NOMO-1 treated with DMSO at 0.1 percent for 48 hours (cell line): ENCODE data around the gene PIK3R5.
"Not testable (repeated sequence)": the region's sequence is repeated elsewhere in the genome, so short reads cannot be mapped to it uniquely, and the experiment has no call there.

Experiments used
- DNase-seq: peaks from one replicate; lab custom pipeline; 2025; ENCODE audit not compliant: unreplicated experiment; lab: John Stamatoyannopoulos, UW

The PIK3R5 gene

GRCh38 chr17:8985054-8985701, 19.7 kb upstream of the PIK3R5 start:
- peak; percentile 59 for DNase-seq

DNA sequence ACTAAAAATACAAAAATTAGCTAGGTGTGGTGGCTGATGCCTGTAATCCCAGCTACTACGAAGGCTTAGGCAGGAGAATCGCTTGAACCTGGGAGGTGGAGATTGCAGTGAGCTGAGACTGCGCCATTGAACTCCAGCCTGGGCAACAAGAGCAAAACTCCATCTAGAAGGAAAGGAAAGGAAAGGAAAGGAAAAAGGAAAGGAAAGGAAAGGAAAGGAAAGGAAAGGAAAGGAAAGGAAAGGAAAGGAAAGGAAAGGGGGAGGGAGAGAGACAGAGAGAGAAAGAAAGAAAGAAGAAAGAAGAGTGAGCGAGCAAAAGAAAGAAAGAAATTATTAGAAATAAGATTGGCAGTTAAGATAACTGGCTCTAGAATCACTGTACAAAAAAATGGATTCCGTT, 18.7 kb upstream of the PIK3R5 start:
- DNase-seq = not testable (repeated sequence)

GRCh38 chr17:8981443-8981842, 15.9 kb upstream of the PIK3R5 start:
- no peak for DNase-seq

GRCh38 chr17:8979715-8980114, 14.2 kb upstream of the PIK3R5 start:
- no peak for DNase-seq

DNA sequence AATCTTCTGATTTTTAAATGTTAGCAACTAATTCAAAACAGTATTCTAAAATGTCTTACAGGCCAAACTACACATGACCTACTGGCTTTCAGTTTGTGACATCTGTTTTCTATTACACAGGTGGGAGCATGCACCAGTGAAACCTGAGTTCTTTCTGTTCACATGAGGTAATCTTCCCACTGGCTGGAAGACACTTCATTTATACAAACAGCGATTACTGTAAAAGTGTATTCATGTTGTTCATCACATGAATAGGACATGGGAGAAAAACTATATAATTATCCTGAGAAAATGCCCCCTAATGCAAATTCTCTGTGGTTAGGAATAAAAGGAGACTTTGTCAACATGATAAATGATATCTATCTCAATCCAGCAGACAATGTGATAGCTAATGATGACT, 11.1 kb upstream of the PIK3R5 start:
- DNase-seq = no peak

- no peak for DNase-seq
Measured at GRCh38 chr17:8975091-8975725, 9.7 kb upstream of the PIK3R5 start.

- DNase-seq = peak; percentile 28
Measured at GRCh38 chr17:8969901-8970300, 4.4 kb upstream of the PIK3R5 start.

GRCh38 chr17:8968503-8968902, 3.0 kb upstream of the PIK3R5 start:
- no peak for DNase-seq

DNA sequence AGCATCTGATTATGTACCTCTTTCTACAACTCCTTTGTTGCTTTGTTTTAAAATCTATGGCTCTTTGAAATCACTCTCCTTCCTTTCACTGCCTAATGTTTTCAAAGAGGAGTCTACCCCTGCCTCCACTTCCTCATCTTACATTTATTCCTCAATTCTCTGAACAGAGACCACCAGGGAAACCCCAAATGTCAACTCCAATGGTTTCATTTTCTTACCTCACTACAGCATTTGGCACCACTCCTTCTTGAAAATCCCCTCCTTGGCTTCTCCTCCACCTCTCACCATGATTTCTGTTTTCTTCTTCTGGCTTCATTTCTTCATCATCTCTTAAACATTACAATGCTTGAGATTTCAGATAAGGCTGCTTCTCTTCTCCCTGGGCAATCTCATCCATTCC, 2.4 kb upstream of the PIK3R5 start:
- no peak for DNase-seq

DNA sequence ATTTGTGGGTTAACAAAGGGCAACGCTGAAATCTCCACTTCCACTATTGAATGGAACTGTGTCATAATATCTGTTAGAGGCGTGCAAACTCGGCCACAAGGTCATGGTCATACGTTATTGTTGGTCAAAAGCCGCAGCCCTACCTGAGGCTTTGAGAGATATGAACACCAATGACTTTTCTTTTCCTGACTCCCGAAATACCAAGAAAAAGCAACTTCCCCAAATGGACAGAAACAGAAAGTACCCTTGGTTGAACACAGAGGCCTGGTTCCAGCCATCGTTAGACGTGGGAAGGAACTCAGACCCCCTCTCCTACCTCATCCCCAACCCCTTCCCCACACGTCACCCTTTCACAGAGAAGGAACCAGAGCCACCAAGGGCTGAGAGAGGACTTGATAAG, 1.4 kb upstream of the PIK3R5 start:
- DNase-seq = peak; percentile 92

DNA sequence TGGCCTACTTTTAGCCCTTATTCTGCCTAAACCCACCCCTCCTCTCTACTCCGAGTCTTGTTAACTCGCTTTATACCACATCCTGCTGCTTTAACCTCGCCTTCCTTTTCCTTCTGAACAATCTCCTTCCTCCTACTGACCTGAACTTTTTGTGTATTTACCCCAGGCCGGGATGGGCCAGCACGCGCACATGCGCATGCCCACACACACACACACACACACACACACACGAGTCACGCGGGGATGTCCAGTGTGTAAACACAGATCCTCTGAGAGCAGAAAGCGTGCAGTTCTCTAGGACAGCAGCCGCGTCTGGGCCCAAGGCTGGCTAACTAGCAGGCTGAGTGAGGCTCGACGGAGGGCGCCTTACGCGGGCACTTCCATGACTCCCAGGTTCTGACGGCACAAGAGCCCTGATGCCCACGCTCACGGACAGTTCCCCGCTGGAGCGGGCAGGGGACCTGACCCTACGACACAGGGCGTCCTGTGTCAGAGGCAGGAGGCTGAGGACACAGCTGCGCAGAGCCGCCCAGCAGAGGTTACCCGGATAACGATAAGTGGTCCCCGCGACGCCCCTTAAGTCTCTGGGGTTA, 610 bp downstream of the PIK3R5 start:
- peak; percentile 33 for DNase-seq

GRCh38 chr17:8963647-8964258, 1.8 kb downstream of the PIK3R5 start:
- peak; percentile 37 for DNase-seq

DNA sequence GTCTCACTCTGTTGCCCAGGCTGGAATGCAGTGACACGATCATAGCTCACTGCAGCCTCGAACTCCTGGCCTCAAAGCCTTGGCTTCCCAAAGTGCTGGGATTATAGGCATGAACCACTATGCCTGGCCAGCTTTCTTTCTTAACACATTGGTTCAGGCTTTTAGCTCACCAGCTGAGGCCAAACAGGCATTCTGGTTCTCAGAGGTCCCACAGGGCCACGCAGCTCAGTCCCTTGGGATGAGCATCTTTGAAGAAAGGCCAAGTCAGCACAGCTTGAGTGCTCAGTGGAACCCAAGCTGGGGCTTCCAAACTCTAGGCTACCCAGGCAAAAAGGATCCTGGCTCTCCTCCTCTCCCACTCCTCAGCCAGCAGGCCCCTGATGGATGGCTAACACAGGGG, 2.5 kb downstream of the PIK3R5 start:
- no peak for DNase-seq

- DNase-seq = no peak
Measured at GRCh38 chr17:8961829-8962228, 3.7 kb downstream of the PIK3R5 start.

GRCh38 chr17:8960325-8961140, 5.0 kb downstream of the PIK3R5 start:
- DNase-seq = no peak

- DNase-seq = no peak
Measured at GRCh38 chr17:8959312-8959918, 6.1 kb downstream of the PIK3R5 start.

- DNase-seq = no peak
Measured at GRCh38 chr17:8957721-8958120, 7.8 kb downstream of the PIK3R5 start.

DNA sequence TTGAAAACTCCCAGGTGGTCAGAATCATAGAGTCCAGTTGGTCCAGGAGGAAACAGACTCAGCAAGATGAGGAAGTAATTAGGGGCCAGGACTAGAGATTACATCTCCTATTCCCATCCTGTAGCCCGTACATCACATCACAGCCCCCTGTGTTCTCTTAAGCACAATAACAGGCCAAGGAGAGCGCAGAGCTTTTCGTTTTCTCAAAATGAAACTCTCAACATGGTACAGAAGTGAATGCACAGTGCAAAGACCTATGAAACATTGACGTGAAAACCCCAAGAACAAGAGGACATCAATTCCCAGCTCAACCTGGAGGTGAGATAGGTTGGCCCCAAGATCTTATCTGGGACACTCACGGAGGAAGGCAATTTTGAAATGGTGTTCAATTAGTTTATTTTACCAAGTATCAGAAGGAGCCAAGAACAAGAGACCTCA, 9.0 kb downstream of the PIK3R5 start:
- no peak for DNase-seq

- DNase-seq = peak; percentile 81
Measured at GRCh38 chr17:8955021-8955959, 10.2 kb downstream of the PIK3R5 start.

GRCh38 chr17:8954339-8954738, 11.2 kb downstream of the PIK3R5 start:
- peak; percentile 96 for DNase-seq
